GM23338 (cell line): ENCODE results near the gene EGFL7. TPM values are rescaled to one million over a fixed set of nuclear protein-coding genes. Genes with fewer than 3 reads are reported as not detected.
A peak's percentile ranks its signal among the peaks of the same experiment; 100 is the strongest.

Experiments
- ATAC-seq: fragments of 200-7000 bp; cut with Tn5 transposase; 3 replicates; pipeline ENCODE4 v1.9.1; 2020
- DNase-seq: peaks from one replicate; pipeline ENCODE4 v3.0.0-alpha.2; 2015; ENCODE audit warnings: low spot score
- H2AFZ ChIP-seq: fragments of 200-600 bp; sonication (generic); 2 replicates; pipeline ENCODE4 v1.8.0; 2016; ENCODE audit warnings: antibody characterized with exemption, mild to moderate bottlenecking, moderate library complexity
- H3F3A ChIP-seq: fragments of 200-600 bp; sonication (generic); replicated peaks from 2 replicates; pipeline ENCODE4 v1.8.0; 2017; ENCODE audit warnings: antibody characterized with exemption, mixed run types, low read depth
- H3K27ac ChIP-seq: fragments of 200-600 bp; sonication (generic); 2 replicates; pipeline ENCODE4 v1.6.1; 2016; ENCODE audit warnings: low read depth
- H3K27me3 ChIP-seq: fragments of 200-600 bp; sonication (generic); 2 replicates; pipeline ENCODE4 v1.8.0; 2016; ENCODE audit warnings: mild to moderate bottlenecking, mixed run types, moderate library complexity; ENCODE audit not compliant: insufficient read depth
- H3K36me3 ChIP-seq: fragments of 200-600 bp; sonication (generic); 2 replicates; pipeline ENCODE4 v1.8.0; 2016; ENCODE audit warnings: mild to moderate bottlenecking; ENCODE audit not compliant: insufficient read depth
- H3K4me1 ChIP-seq: fragments of 200-600 bp; sonication (generic); 2 replicates; pipeline ENCODE4 v1.8.0; 2016; ENCODE audit warnings: mild to moderate bottlenecking, moderate library complexity; ENCODE audit not compliant: insufficient read depth
- H3K4me2 ChIP-seq: fragments of 200-600 bp; sonication (generic); 2 replicates; pipeline ENCODE4 v1.7.1; 2017; ENCODE audit warnings: mixed run types
- H3K4me3 ChIP-seq: fragments of 200-600 bp; sonication (generic); 2 replicates; pipeline ENCODE4 v1.6.1; 2016; ENCODE audit warnings: mixed run types
- H3K79me2 ChIP-seq: fragments of 200-600 bp; sonication (generic); replicated peaks from 2 replicates; pipeline ENCODE4 v1.8.0; 2017; ENCODE audit warnings: mild to moderate bottlenecking; ENCODE audit not compliant: insufficient read depth
- H3K9me2 ChIP-seq: fragments of 200-600 bp; sonication (generic); 2 replicates; pipeline ENCODE4 v1.8.0; 2017; ENCODE audit not compliant: insufficient read depth
- H4K20me1 ChIP-seq: fragments of 200-600 bp; sonication (generic); replicated peaks from 2 replicates; pipeline ENCODE4 v1.8.0; 2017; ENCODE audit warnings: mild to moderate bottlenecking; ENCODE audit not compliant: insufficient read depth
- H3K27ac Mint-ChIP-seq: 2 replicates; pipeline ENCODE4 v1.8.0; 2020; ENCODE audit warnings: inconsistent platforms, mild to moderate bottlenecking, moderate library complexity, mixed read lengths
- H3K27me3 Mint-ChIP-seq: 3 replicates; pipeline ENCODE4 v1.8.0; 2022; ENCODE audit warnings: low read depth, mild to moderate bottlenecking, moderate library complexity, mixed read lengths, inconsistent platforms; ENCODE audit not compliant: insufficient read depth, poor library complexity
- H3K36me3 Mint-ChIP-seq: 3 replicates; pipeline ENCODE4 v1.8.0; 2021; ENCODE audit warnings: low read depth, mild to moderate bottlenecking, inconsistent platforms, moderate library complexity, mixed read lengths
- H3K4me1 Mint-ChIP-seq: 3 replicates; pipeline ENCODE4 v1.8.0; 2020; ENCODE audit warnings: mild to moderate bottlenecking, inconsistent platforms, mixed read lengths
- H3K4me3 Mint-ChIP-seq: 3 replicates; pipeline ENCODE4 v1.8.0; 2021; ENCODE audit warnings: moderate library complexity, mild to moderate bottlenecking, inconsistent platforms, mixed read lengths
- H3K9me3 Mint-ChIP-seq: 3 replicates; pipeline ENCODE4 v1.8.0; 2020; ENCODE audit warnings: moderate library complexity, mild to moderate bottlenecking, inconsistent platforms, mixed read lengths
- CREB1 ChIP-seq: fragments of 250-450 bp; sonication (Bioruptor Pico); IDR thresholded peaks from 2 replicates; pipeline ENCODE4 v1.5.0; 2020; ENCODE audit warnings: low read depth, mild to moderate bottlenecking, moderate library complexity
- CTCF ChIP-seq, 2 experiments: fragments of 200-600 bp in 1 of 2; sonication (generic) in 1 of 2; conservative IDR thresholded peaks; 2 replicates each; pipeline versions ENCODE4 v1.5.1 to v1.6.1; 2016 to 2017; ENCODE audit warnings: antibody characterized with exemption in 2 of 2, low read depth in 2 of 2, mild to moderate bottlenecking in 2 of 2, moderate library complexity in 1 of 2
- EZH2 ChIP-seq: fragments of 200-600 bp; sonication (generic); IDR thresholded peaks from one replicate; pipeline ENCODE4 v1.8.0; 2017; ENCODE audit warnings: antibody characterized with exemption, mild to moderate bottlenecking, low read depth; ENCODE audit not compliant: unreplicated experiment
- JUNB ChIP-seq: IDR thresholded peaks from one replicate; pipeline ENCODE4 v1.6.1; 2016; ENCODE audit warnings: antibody characterized with exemption; ENCODE audit not compliant: unreplicated experiment
- NANOG ChIP-seq: IDR thresholded peaks from 2 replicates; pipeline ENCODE4 v1.6.1; 2016; ENCODE audit warnings: antibody characterized with exemption, borderline replicate concordance
- POLR2AphosphoS5 ChIP-seq: IDR thresholded peaks from 2 replicates; pipeline ENCODE4 v1.6.1; 2016; ENCODE audit warnings: antibody characterized with exemption, low read depth
- REST ChIP-seq: IDR thresholded peaks from one replicate; pipeline ENCODE4 v1.6.1; 2018; ENCODE audit warnings: antibody characterized with exemption; ENCODE audit not compliant: unreplicated experiment
- STAT1 ChIP-seq: IDR thresholded peaks from one replicate; pipeline ENCODE4 v1.6.1; 2016; ENCODE audit warnings: antibody characterized with exemption; ENCODE audit not compliant: unreplicated experiment
- ZNF114 ChIP-seq: fragments of 250-450 bp; sonication (Bioruptor Pico); IDR thresholded peaks from 2 replicates; pipeline ENCODE4 v1.5.0; 2020; ENCODE audit warnings: mild to moderate bottlenecking, moderate library complexity
- ZNF331 ChIP-seq: fragments of 250-450 bp; sonication (Bioruptor Pico); IDR thresholded peaks from 2 replicates; pipeline ENCODE4 v1.5.0; 2020; ENCODE audit warnings: low read depth, mild to moderate bottlenecking, moderate library complexity
- polyA plus RNA-seq: library from polyadenylated mRNA; unstranded; fragments of >200 nt; fragmentation: Nextera tagmentation; extraction: Ambion mirVana; gene quantifications from 2 replicates; pipeline ENCODE4 v1.2.1, GENCODE V29; 2016
- total RNA-seq: library from RNA; depleted of rRNA; stranded (reverse); fragments of >200 nt; shearing (Covaris generic); gene quantifications from 2 replicates; pipeline ENCODE4 v1.2.3, GENCODE V29; 2014

The EGFL7 gene
- total and polyA plus RNA-seq, 2 experiments from 2014 or later: 44.4 to 60.8 TPM

GRCh38 chr9:136644593-136645351 lies 17.9 kb upstream of the EGFL7 start:
- Mint-ChIP-seq H3K27me3 (peaks cover 2% of the 10 kb centered on the region), H3K9me3 (no peaks in the 10 kb centered on the region), H3K4me1 (peaks cover 4% of the 10 kb centered on the region; the same call in 1 of the 3 replicates), H3K36me3 (no peaks in the 10 kb centered on the region), H3K4me3 (no peak overlapping the region), H3K27ac (no peak overlapping the region)
- no peaks in the 10 kb centered on the region for H3K9me2 ChIP-seq
- H3K27ac ChIP-seq: no peak overlapping the region
- H3K4me3 ChIP-seq: peak overlapping the region; percentile 45; the same call in 1 of the 2 replicates
- peak; percentile 79 for DNase-seq
- peak overlapping the region; percentile 96 for H2AFZ ChIP-seq
- no peaks in the 10 kb centered on the region; the same call in 1 of the 2 replicates for H3F3A ChIP-seq
- no peaks in the 10 kb centered on the region for H3K36me3 ChIP-seq
- TF ChIP-seq NANOG: no peak
- TF ChIP-seq STAT1: no peak
- peak; percentile 69 to 87 for TF ChIP-seq CTCF (conservative IDR thresholded peaks at IDR 0.05; ENCODE audit: low read depth in 2 of 2)
- peak; percentile 46 for TF ChIP-seq CREB1
- no peak for TF ChIP-seq REST
- no peak for TF ChIP-seq ZNF114 (CRISPR knock-in tag)
- no peak for TF ChIP-seq JUNB
- no peaks in the 10 kb centered on the region for H4K20me1 ChIP-seq
- H3K79me2 ChIP-seq: no peaks in the 10 kb centered on the region
- H3K27me3 ChIP-seq: no peaks in the 10 kb centered on the region
- no peaks in the 10 kb centered on the region; the same call in 1 of the 2 replicates for H3K4me1 ChIP-seq
- peak overlapping the region; percentile 70; the same call in 1 of the 2 replicates for H3K4me2 ChIP-seq
- peak; percentile 84 for ATAC-seq

- Histone ChIP-seq H3K4me3 (no peak overlapping the region), H3K79me2 (no peaks in the 10 kb centered on the region), H4K20me1 (no peaks in the 10 kb centered on the region), H3K9me2 (no peaks in the 10 kb centered on the region), H3K4me2 (no peak overlapping the region), H3K27ac (no peak overlapping the region), H3K36me3 (no peaks in the 10 kb centered on the region), H3K4me1 (no peaks in the 10 kb centered on the region; the same call in 1 of the 2 replicates), H3F3A (no peaks in the 10 kb centered on the region; the same call in 1 of the 2 replicates), H2AFZ (no peak overlapping the region), H3K27me3 (no peaks in the 10 kb centered on the region)
- Mint-ChIP-seq H3K4me1 (peaks cover 4% of the 10 kb centered on the region; the same call in 1 of the 3 replicates), H3K27me3 (peaks cover 2% of the 10 kb centered on the region), H3K27ac (no peak overlapping the region), H3K9me3 (no peaks in the 10 kb centered on the region), H3K36me3 (no peaks in the 10 kb centered on the region), H3K4me3 (no peak overlapping the region)
- ATAC-seq (no peak), DNase-seq (no peak)
- no peak for TF ChIP-seq STAT1
- no peak for TF ChIP-seq REST
- TF ChIP-seq POLR2AphosphoS5: no peak
- TF ChIP-seq EZH2: no peak
- no peak for TF ChIP-seq JUNB
- no peak for TF ChIP-seq ZNF331 (CRISPR knock-in tag)
- TF ChIP-seq CREB1: no peak
These were observed 17.3 kb upstream of the EGFL7 start for GRCh38 chr9:136645352-136645902.
